Amygdala (tissue), 56 donors: ENCODE results near the gene CNOT11.
A peak's percentile ranks its signal among the peaks of the same experiment; 100 is the strongest.

Source experiments
- DNase-seq, 56 donors: peaks; one replicate each; lab custom pipeline; 2025; lab: John Stamatoyannopoulos, UW

Gene CNOT11

DNA sequence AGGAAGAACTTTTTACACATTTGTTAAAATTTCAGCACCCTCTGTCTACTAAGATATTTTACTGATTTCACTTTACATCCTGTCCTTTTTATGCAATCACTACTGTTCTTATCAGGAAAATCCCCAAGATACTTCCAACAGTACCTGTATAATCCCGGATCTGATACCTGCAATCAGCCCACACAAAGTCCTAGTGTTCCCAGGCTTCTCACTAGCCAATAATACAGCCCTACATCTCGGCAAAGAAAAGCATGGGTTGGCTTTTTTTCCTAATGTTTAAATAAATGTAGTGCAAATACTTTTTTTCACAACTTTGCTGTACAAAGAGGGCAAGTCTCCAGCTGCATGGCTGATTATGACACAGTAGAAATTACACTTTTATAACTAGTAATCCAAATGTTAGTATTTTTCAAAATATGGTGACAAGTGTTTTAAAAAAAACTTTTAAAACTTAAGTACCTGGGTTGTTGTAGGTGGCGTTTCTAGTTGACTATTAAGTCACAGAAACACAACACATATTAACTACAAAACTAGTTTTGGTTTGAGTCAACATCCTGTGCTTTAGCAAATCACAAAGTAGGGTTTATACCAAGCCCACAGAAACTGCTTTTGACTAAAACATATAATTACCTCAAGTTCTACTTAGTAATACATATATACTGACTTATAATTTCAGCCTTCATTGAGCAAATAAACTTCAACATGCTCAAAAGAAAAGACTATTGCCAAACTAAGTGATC, 19.5 kb downstream of the CNOT11 start:
- no peak for DNase-seq

DNA sequence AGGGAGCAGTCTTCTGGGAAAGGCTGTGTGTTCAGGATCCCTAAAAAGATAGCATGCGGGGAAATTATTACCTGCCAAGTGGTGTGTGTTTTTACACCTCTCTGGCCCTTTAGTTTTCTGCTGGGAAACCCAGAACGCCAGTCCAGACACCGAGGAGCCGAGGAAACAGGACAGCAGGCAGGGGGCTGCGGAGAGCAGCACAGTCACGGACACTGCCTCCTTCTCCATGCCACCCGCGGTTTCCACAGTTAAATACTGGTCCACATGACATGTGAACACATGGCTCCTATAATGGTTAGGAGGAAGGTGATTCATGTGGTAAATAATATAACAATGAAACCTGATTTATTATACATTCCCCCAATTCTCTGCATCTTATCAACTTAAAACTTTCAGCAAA, 20.4 kb downstream of the CNOT11 start:
- DNase-seq: no peak

DNA sequence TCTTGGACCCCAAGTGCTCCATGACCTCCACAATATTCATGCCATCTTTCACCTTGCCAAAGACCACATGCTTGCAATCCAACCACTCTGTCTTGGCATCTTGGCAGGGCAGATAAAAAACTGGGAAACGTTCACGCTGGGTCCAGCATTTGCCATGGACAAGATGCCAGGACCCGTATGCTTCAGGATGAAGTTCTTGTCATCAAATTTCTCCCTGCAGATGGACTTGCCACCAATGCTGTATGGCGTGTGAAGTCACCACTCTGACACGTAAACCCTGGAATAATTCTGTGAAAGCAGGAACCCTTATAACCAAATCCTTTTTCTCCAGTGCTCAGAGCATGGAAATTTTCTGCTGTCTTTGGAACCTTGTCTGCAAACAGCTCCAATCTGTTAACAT, 21.5 kb downstream of the CNOT11 start:
- no peak for DNase-seq

DNA sequence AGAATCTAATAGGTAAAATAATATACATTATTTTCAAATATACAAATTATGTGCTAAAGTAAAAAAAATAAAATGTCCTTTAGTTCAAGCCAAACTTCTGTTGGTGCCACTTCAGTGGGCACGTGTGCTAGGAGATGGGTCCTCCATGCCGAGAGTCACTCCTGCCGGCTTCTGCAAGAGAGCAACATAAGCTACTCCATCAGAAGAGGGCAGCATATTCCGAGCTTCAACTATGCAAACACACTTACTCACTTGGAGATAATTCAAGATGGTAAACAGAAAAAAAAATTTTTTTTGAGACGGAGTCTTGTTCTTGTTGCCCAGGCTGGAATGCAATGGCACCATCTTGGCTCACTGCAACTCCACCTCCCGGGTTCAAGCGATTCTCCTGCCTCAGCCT, 24.4 kb downstream of the CNOT11 start:
- peak in 12 of 56 donors; percentile 3 to 51 (median 10) for DNase-seq

DNA sequence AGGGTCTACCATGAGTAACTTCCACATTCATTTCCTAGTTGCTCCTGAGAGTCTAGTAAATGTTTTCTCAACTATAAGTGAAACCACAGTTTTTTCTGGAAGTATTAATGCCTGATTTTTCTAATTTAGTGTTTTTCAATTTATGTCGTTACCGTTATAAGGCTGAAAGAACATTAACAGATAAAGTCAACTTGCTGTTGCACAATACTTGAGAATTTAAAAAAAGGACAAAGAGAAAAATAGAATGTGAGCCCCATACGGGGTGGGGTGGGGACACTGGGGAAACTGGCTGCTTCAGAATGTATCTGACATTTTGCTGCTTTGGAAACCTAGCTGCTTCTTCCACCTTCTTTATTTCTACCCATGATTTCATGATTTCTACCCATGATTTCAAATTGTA, 26.2 kb downstream of the CNOT11 start:
- no peak for DNase-seq

DNA sequence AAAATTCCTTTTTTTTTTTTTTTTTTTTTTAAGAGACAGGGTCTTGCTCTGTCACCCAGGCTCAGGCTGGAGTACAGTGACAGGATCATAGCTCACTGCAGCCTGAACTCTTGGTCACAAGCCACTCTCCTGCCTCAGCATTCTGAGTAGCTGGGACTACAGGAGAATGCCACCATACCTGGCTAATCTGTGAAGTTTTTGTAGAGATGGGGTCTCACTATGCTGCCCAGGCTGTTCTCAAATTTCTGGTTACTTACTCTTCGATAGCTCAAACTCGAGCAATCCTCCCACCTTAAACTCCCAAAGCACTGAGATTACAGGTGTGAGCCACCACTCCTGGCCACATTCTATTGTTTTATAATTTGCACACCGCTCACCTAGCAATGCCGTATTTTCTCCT, 28.8 kb downstream of the CNOT11 start:
- DNase-seq: no peak

DNA sequence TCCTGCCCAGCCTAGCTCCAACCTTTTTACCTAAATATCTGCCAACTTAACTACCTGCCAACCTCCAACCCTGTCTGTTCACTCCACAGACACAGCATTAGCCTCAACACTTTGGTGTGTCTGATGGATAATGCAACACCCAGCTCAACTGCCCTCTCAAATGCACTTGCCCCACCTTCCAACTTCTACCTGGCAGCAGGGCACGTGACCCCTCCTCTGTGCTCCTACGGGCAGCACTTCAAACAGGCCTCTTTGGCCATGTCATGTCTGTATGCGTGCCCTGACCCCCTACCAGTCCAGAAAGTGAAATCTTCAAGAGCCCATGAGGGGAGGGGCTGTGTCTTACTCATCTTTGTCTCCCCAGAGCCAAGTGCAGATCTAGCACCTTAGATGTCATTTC, 30.3 kb downstream of the CNOT11 start:
- DNase-seq: no peak

DNA sequence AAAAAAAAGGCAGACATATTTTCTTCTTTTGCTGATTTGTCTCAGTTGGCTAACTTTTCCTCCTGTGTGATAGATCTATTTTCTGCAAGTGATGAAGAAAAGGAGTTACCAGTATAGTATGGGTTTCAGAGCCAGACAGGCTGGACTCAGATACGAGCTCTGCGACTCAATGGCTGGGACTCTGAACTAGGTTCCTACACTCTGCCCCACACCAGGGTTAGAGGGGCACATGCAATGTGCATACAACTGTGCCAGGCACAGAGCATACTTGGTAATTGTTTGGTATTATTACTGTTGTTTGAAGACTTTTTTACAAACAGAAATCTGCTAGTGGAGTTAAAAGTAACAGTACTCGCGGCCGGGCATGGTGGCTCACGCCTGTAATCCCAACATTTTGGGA, 34.0 kb downstream of the CNOT11 start:
- no peak for DNase-seq

DNA sequence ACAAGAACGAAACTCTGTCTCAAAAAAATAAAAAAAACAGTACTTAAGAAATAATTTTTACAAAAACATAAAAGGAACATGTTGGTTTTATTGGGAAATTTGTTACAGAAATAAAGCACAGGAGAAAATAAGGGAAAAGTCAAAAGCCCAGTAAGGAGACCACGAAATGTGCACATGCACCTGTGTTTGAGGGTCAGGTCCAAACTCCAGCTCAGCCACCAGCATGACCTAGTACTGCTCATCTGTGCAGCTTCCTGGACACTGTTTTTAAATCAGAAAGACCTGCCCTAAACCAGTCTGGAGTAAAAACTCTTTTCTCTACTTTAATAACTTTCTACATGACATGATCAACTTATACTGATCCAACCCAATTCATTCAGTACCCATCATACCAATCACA, 34.6 kb downstream of the CNOT11 start:
- DNase-seq: no peak

DNA sequence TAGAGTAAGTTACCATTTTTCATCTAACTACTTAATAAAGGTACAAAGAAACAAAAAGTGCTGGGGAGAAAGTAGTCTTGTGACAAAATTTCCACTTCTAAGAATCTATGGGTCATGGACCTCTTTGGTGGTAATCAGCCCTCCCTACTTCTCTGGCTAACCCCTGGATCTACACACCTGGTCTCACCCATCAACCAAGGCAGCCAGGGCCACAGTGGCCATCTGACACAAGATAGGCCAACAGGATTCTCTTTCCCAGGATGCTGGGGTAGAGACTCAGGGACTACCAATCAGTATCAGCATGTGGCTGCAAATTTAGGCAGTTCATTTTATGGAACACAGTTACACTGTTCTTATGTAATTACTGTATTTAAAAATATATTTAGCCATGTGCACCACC, 38.0 kb downstream of the CNOT11 start:
- DNase-seq: no peak

DNA sequence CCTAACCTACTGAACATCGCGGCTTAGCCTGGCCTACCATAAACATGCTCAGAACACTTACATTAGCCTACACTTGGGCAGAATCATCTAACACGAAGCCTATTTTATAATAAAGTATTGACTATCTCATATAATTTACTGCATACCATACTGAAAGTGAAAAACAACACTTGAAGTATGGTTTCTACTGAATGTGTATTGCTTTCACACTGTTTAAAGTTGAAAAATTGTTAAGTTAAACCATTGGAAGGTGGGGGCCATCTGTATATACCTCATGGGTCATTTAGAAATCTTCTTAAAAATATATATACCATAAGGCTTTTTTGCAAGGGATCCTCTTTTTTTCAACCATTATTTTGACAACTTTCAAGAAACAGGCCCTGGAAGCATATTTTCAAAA, 39.3 kb downstream of the CNOT11 start:
- no peak for DNase-seq

DNA sequence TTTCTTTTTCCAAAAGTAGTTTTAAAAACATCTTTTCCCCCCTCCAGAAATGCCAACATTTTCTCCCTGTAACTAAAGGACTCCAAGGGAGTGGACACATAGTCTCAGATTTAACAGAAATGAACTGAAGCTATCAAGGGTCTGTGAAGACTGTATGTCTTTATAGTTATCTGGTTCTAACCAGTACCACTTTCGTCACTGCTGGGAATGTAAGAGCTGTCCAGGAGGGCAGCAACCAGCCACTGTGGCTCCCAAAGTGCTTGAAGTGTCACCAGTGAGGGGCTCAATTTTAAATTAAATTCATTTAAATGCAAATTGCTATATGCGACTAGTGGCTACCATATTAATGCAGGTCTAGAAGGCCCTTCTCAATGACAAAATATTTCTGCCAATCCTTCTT, 40.9 kb downstream of the CNOT11 start:
- no peak for DNase-seq

DNA sequence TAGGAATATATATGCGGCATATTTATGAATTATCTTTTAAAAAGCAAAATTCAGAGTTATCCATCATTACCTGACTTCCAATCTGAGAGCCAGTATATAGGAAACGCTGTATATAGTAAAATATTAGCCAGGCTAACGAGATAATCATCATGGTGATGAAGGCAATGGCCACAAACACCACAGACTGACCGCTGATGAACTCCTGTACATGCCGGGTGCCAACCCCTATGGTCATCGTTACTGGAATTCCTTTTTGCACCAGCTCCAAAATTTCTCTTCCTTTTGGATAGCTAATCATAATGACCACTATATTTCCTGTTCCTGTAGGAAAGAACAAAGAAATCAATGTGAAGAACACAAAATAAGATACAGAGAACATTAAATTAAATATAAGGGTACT, 42.2 kb downstream of the CNOT11 start:
- no peak for DNase-seq

DNA sequence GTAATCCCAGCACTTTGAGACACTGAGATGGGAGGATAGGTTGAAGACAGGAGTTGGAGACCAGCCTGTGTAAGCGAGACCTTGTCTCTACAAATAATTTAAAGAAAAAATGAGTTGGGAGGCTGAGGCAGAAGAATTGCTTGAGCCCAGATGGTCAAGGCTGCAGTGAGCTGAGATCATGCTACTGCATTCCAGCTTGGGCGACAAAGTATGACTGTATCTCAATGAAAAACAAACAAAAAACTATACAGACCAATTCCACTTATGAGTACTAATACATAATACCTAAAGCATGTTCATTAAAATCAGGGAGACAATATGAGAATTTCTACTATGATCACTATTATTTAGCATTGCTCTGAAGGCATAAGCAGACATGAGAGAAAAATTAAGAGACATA, 43.2 kb downstream of the CNOT11 start:
- DNase-seq: no peak

DNA sequence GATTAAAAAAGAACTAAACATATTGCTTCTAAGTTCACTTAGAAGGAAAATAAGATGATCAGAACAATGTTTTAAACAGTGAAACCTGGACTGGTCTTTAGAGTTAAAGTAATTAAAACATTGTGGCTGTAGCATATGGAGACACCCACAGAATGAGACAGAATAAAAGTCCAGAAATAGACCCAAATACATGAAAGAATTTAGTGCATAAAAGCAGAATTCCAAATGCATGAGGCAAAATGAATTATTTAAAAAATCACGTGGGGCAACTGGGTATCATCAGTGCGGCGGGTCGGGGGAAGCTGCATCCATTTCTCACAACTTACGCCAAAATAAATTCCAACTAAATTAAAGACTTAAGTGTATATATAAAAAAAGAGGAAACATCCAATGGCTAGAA, 43.7 kb downstream of the CNOT11 start:
- DNase-seq: no peak

DNA sequence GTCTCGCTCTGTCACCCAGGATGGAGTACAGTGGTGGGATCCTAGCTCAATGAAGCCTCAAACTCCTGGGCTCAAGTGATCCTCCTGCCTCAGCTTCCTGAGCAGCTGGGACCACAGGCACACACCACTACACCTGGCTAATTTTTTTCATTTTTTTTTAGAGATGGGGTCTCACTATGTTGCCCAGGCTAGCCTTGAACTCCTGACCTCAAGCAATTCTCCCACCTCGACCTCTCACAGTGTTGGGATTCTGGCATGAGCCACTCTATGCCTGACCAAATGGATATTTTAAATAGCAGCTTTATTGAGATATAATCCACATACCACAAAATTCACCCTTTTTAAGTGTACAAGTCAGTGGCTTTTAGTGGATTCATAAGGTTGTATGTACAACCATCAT, 44.7 kb downstream of the CNOT11 start:
- no peak for DNase-seq

DNA sequence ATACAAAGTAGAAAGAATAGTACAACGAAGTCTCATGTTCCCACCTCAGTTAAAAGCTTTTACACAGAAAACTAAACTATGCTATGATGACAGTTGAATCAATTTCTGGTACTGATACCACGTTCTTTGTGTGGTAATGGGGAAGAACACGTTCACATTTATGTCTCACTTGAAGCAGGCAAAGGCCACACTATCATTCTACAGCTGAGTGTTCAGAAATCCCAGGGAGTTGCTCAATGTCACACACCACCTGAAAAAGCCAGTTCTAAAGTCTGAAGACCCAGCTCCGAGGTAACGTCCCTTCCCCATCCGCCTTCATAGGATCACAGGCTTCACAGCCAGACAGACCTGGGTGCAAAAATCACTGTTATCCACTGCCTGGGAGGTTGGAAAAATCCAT, 46.9 kb downstream of the CNOT11 start:
- DNase-seq: no peak

DNA sequence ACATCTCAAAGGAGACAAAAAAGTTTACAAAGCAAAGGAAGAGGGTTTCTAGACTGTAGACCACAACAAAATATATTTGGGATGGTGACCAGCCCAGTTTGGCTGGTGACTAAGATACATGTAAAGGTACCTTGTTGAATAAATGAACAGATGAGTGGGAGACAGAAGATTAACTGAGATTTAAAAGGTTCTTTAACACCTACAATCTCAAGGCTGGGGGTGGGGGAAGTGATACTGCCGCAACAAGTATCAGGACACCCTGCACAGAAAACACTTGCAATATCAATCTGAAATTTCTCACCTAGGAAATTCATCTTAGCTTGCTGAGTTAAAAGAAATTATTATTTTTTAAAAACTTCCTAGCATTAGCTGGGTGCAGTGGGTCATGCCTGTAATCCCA, 47.5 kb downstream of the CNOT11 start:
- DNase-seq: no peak

DNA sequence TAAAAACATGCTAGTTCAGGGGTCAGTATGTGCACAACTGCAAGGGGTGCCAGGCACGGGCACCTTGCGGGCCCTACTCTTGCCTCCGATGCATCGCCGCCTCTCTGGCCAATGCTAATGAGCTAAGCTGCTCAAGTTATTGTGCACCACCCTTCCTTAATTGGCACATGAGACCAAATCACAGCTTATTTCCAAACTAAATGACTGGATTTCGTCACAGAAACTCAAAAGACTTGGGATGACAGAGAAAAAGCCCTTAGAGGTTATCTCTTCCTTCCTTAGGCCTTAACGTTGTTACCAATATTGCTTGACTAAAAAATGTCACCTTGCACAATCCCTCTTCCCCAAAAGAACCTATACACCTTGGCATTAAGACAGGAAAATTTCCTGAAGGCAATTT, 48.1 kb downstream of the CNOT11 start:
- DNase-seq: no peak

DNA sequence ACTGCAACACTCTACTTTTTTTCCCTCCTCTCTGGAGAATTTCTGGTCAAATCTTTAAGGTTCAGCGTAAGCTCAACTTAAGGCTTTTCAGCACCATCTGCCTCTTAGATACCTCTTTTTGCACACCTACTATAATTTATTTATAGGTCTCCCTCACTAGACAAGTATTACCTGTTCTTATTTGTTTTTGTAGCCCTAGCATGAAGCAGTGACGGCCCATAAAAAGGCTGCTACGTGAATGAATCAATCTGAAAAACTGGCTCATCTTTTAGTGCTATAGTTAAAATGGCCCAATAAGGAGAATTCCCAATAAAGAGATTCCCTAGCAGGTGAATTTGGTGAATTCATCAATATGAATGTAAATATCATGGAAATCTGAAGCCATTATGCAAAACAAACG, 49.3 kb downstream of the CNOT11 start:
- no peak for DNase-seq

DNA sequence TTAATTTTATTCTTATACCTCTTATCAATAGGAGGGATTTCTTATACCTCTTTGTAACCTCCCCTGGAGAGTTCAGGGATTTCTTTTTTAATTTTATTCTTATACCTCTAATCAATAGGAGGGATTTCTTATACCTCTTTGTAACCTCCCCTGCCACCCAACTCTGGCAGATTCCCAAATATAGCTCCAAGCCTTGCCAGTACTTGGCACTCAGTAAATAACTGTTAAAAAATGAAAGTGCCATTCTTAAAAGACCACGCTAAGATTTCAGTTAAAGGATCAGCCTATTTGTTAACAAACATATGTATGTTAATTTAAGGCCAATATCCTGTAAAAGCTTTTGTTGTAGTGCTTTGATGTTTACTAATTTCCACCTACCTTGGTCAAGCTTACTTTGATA, 51.0 kb downstream of the CNOT11 start:
- no peak for DNase-seq

DNA sequence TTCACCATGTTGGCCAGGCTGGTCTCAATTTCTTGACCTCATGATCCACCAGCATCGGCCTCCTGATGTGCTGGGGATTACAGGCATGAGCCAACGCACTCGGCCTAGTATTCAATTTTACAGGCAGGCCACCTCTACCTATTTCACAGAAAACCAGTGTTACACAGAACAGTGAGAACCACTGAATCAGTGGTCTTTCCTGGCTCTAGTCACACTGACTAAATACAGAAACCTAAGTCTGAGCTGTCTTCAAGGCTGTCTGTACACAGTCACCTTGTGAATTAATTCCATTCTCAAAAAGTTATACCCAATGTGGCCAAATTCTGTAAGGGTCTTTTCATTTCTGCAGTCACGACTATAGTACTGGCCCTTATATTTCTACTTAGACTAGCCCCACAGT, 52.3 kb downstream of the CNOT11 start:
- DNase-seq: no peak

DNA sequence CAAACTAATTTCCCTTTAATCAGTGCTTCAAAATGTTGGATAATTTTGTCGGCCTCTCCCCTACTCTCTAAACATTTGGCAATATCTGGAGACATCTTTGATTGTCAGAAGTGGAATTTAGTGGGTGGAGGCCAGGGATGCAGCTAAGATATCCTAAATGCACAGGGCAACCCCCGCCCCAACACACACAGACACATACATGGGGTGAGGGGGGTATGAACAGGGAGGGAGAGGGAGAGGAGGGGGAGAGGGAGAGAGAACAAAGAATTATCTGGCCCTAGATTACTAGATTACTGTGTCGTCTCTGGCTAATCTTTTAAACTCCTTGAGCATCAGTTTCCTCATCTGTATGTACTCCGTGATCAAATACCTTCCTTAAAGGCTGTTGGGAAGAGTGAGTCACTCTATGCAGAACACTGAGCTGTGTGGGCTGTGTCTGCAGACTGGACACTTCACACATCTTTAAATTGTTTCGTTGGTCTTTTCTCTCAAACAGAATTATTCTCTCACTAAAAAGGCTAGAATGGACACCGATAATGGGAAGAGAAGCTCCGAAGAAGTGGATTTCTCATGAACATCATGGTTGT, 52.9 kb downstream of the CNOT11 start:
- no peak for DNase-seq
